Measurements from ENCODE around the gene PAX7. TPM values are rescaled to one million over a fixed set of nuclear protein-coding genes. Genes with fewer than 3 reads are reported as not detected.

PAX7 gene
- not detected in 2 replicates for total RNA-seq (2022)
- Bru-seq, nascent RNA = not detected
- not detected for BruChase-seq, experiment 1, labeled RNA remaining after a 6-hour chase
- not detected for BruChase-seq, experiment 2, labeled RNA remaining after a 2-hour chase
- long read RNA-seq = 0 reads

GRCh38 chr1:18630511-18631495 lies at the start of gene PAX7:
PAX7 (plus strand) TSS chr1:18630846; CDS start chr1:18631604, 758 bp downstream.
- no TSS peak for BruUV-seq (replicated peaks)
- Mint-ChIP-seq H3K4me1 (ENCODE audit: insufficient read depth, unreplicated experiment) (no peaks in the 10 kb centered on the region), H3K9me3 (ENCODE audit: unreplicated experiment) (no peaks in the 10 kb centered on the region), H3K27me3 (ENCODE audit: insufficient read depth, unreplicated experiment) (peaks cover 97% of the 10 kb centered on the region), H3K36me3 (ENCODE audit: insufficient read depth, unreplicated experiment) (no peaks in the 10 kb centered on the region), H3K27ac (ENCODE audit: low read depth, unreplicated experiment) (no peak within 1 kb of the TSS), H3K4me3 (ENCODE audit: unreplicated experiment) (no peak within 1 kb of the TSS)
- DNase-seq (ENCODE audit: unreplicated experiment) = no peak
- intact Hi-C loops (cut with micrococcal nuclease) = no loop called here
- ChIA-PET CTCF (interaction anchor here (0.7 kb wide), 1 partner anchor 23 kb away, joined by 4 read pairs; no protein-coding TSS in a partner anchor), POLR2A (interaction anchor here (0.8 kb wide), 1 partner anchor 204 kb away, joined by 3 read pairs; no protein-coding TSS in a partner anchor)
- no peak for TF ChIP-seq CTCF (IDR thresholded peaks at IDR 0.05; ENCODE audit: unreplicated experiment)

GRCh38 chr1:18581420-18581880 lies 49.2 kb upstream of the PAX7 start:
- intact Hi-C loops (cut with micrococcal nuclease) = loop anchor here (1.0 to 10.0 kb wide), 6 partner anchors 25 to 1079 kb away; partner anchors contain the start of gene IGSF21
- H3K27ac Mint-ChIP-seq (ENCODE audit: low read depth, unreplicated experiment) = no peak overlapping the region

GRCh38 chr1:18582890-18583289 lies 47.8 kb upstream of the PAX7 start:
- intact Hi-C loops (cut with micrococcal nuclease) = loop anchor here (5.0 to 10.0 kb wide), 3 partner anchors 478 to 1081 kb away; partner anchors contain the start of gene IGSF21
- Mint-ChIP-seq H3K9me3 (ENCODE audit: unreplicated experiment) (no peaks in the 10 kb centered on the region), H3K27ac (ENCODE audit: low read depth, unreplicated experiment) (no peak overlapping the region), H3K27me3 (ENCODE audit: insufficient read depth, unreplicated experiment) (peaks cover 14% of the 10 kb centered on the region), H3K4me1 (ENCODE audit: insufficient read depth, unreplicated experiment) (no peaks in the 10 kb centered on the region), H3K4me3 (ENCODE audit: unreplicated experiment) (no peak overlapping the region), H3K36me3 (ENCODE audit: insufficient read depth, unreplicated experiment) (no peaks in the 10 kb centered on the region)
- no peak for TF ChIP-seq CTCF (IDR thresholded peaks at IDR 0.05; ENCODE audit: unreplicated experiment)
- ChIA-PET POLR2A (interaction anchor here (1.7 kb wide), 1 partner anchor 921 kb away, joined by 5 read pairs; no protein-coding TSS in a partner anchor), CTCF (interaction anchor here (0.6 to 3.0 kb wide), 16 partner anchors 10 to 955 kb away, joined by 3 to 20 read pairs (median 6); no protein-coding TSS in a partner anchor)
- BruUV-seq (replicated peaks) = no TSS peak
- DNase-seq (ENCODE audit: unreplicated experiment) = no peak

More at GRCh38 chr1:18581420-18581880, 49.2 kb upstream of the PAX7 start:
- Mint-ChIP-seq H3K9me3 (ENCODE audit: unreplicated experiment) (no peaks in the 10 kb centered on the region), H3K36me3 (ENCODE audit: insufficient read depth, unreplicated experiment) (no peaks in the 10 kb centered on the region), H3K4me3 (ENCODE audit: unreplicated experiment) (no peak overlapping the region), H3K4me1 (ENCODE audit: insufficient read depth, unreplicated experiment) (no peaks in the 10 kb centered on the region), H3K27me3 (ENCODE audit: insufficient read depth, unreplicated experiment) (no peaks in the 10 kb centered on the region)
- BruUV-seq (replicated peaks) = no TSS peak
- peak; percentile 36 for DNase-seq (ENCODE audit: unreplicated experiment)
- CTCF ChIA-PET = interaction anchor here (0.6 to 3.0 kb wide), 42 partner anchors 9 to 1631 kb away, joined by 3 to 20 read pairs (median 4); no protein-coding TSS in a partner anchor
- peak; percentile 89 for TF ChIP-seq CTCF (IDR thresholded peaks at IDR 0.05; ENCODE audit: unreplicated experiment)
- POLR2A ChIA-PET = interaction anchor here (0.7 to 1.7 kb wide), 2 partner anchors 920 to 1161 kb away, joined by 3 to 5 read pairs; no protein-coding TSS in a partner anchor

Measured in MCF 10A (cell line).